RWPE1 (cell line): Measurements from ENCODE around the gene CUX1.
"Not testable (repeated sequence)": the region's sequence is repeated elsewhere in the genome, so short reads cannot be mapped to it uniquely, and the experiment has no call there.

ENCODE experiments used
- CTCF ChIA-PET: fragments of 350-600 bp; sonication (Branson Sonifier 250); formaldehyde crosslinking; extraction: SDS; loops from one replicate; lab custom pipeline; 2021; lab: Yijun Ruan, JAX
- POLR2A ChIA-PET: fragments of 400-600 bp; formaldehyde crosslinking; extraction: SDS; loops from one replicate; lab custom pipeline; 2020; ENCODE audit warnings: antibody characterized with exemption; ENCODE audit not compliant: low non-redundant PET; lab: Yijun Ruan, JAX
- DNase-seq: peaks from one replicate; pipeline ENCODE4 v3.0.0; 2012; ENCODE audit warnings: low spot score
- H3K27ac ChIP-seq: fragments of 450-650 bp; 2 replicates; pipeline ENCODE4 v1.5.1; 2017
- CTCF ChIP-seq: fragments of 450-650 bp; conservative IDR thresholded peaks from 2 replicates; pipeline ENCODE4 v1.5.1; 2017; ENCODE audit warnings: low read depth, mild to moderate bottlenecking

CUX1 gene

GRCh38 chr7:102228935-102229334 lies 411.5 kb downstream of the CUX1 start:
- TF ChIP-seq CTCF = no peak
- H3K27ac ChIP-seq = peak overlapping the region; percentile 4; the same call in 1 of the 2 replicates
- ChIA-PET CTCF (interaction anchor here (0.6 kb wide), 1 partner anchor 215 kb away, joined by 3 read pairs; no protein-coding TSS in a partner anchor), POLR2A (no interaction called here)
- DNase-seq = no peak

- POLR2A ChIA-PET = not testable (repeated sequence)
- CTCF ChIA-PET = interaction anchor here (0.5 kb wide), 1 partner anchor 1309 kb away, joined by 3 read pairs; no protein-coding TSS in a partner anchor
Observed at GRCh38 chr7:102230162-102230561, 412.7 kb downstream of the CUX1 start.

GRCh38 chr7:102230593-102230992 lies 413.2 kb downstream of the CUX1 start:
- DNase-seq = peak; percentile 30
- ChIA-PET CTCF (interaction anchor here (0.5 kb wide), 1 partner anchor 1310 kb away, joined by 3 read pairs; no protein-coding TSS in a partner anchor), POLR2A (no interaction called here)
- TF ChIP-seq CTCF = no peak
- H3K27ac ChIP-seq = peak overlapping the region; percentile 13; the same call in 1 of the 2 replicates

More at GRCh38 chr7:102230162-102230561, 412.7 kb downstream of the CUX1 start:
- 0 out of 2 replicates have a peak overlapping the region, but pooled peaks have one; percentile 11 for H3K27ac ChIP-seq
- DNase-seq = not testable (repeated sequence)

GRCh38 chr7:102232611-102233286 lies 415.3 kb downstream of the CUX1 start:
- peak overlapping the region; percentile 51 for H3K27ac ChIP-seq
- no peak for DNase-seq
- ChIA-PET CTCF (interaction anchor here (0.6 kb wide), 1 partner anchor 21 kb away, joined by 3 read pairs; no protein-coding TSS in a partner anchor), POLR2A (no interaction called here)
- TF ChIP-seq CTCF = no peak

- ChIA-PET CTCF (interaction anchor here (0.7 kb wide), 1 partner anchor 694 kb away, joined by 6 read pairs; no protein-coding TSS in a partner anchor), POLR2A (no interaction called here)
- TF ChIP-seq CTCF = no peak
- H3K27ac ChIP-seq = no peak overlapping the region; the same call in 1 of the 2 replicates
- no peak for DNase-seq
Observed at GRCh38 chr7:102234131-102234530, 416.7 kb downstream of the CUX1 start.

GRCh38 chr7:102234801-102235550 lies 417.6 kb downstream of the CUX1 start:
- ChIA-PET POLR2A (no interaction called here), CTCF (interaction anchor here (0.6 to 0.7 kb wide), 3 partner anchors 62 to 695 kb away, joined by 3 to 6 read pairs (median 3); no protein-coding TSS in a partner anchor)
- peak overlapping the region; percentile 11 for H3K27ac ChIP-seq
- no peak for DNase-seq
- TF ChIP-seq CTCF = no peak
